RWPE1 (cell line): ENCODE results near the gene TMIE.

Source experiments
- CTCF ChIA-PET: fragments of 350-600 bp; sonication (Branson Sonifier 250); formaldehyde crosslinking; extraction: SDS; loops from one replicate; lab custom pipeline; 2021; lab: Yijun Ruan, JAX
- POLR2A ChIA-PET: fragments of 400-600 bp; formaldehyde crosslinking; extraction: SDS; loops from one replicate; lab custom pipeline; 2020; ENCODE audit warnings: antibody characterized with exemption; ENCODE audit not compliant: low non-redundant PET; lab: Yijun Ruan, JAX
- DNase-seq: peaks from one replicate; pipeline ENCODE4 v3.0.0; 2012; ENCODE audit warnings: low spot score
- H3K27ac ChIP-seq: fragments of 450-650 bp; 2 replicates; pipeline ENCODE4 v1.5.1; 2017
- TF ChIP-seq, protein P1 (sequence below): fragments of 450-650 bp; conservative IDR thresholded peaks from 2 replicates; pipeline ENCODE4 v1.5.1; 2017; ENCODE audit warnings: low read depth, mild to moderate bottlenecking

TMIE gene

DNA sequence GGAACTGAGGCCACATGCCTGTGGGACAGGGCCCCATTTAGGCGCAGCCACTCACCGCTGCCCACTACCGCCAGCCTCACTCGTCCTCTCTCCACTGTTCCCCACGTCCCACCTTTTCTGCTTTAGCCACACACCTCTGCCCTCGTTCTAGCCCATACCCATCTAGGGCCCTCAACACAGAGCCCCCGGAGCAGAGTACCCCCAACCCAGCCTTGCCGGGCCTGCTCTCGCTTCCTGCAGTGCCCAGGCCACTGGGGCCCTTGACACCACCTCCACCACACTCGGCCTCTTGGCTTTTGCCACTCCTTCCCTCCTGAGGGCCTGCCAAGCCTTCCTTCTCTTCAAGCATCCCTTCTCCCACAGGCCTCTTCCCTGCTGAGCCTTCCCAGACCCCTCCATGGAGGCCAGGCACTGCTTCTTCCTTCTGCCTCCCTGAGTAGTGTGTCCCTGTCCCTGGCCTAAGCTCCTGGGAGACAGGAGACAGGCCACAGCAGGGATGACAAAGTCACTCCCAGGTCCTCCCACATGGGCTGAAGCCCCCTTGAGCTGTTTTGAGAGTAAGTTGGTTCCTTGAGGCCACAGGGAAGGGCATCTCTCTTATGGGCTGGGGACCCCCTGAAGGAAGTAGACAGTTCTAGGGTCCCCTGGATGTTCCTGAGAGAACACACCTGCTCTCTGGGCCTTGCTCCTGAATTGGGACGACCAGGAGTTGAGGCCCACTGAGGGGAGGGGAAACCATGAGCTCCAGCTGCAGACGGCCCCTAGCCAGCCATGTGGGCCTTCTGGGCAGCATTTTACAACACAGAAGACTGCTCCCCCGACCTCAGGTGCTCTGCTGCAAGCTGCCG is 12.1 kb downstream of the TMIE start:
- DNase-seq: no peak
- POLR2A ChIA-PET: no interaction called here
- TF ChIP-seq, protein P1, sequence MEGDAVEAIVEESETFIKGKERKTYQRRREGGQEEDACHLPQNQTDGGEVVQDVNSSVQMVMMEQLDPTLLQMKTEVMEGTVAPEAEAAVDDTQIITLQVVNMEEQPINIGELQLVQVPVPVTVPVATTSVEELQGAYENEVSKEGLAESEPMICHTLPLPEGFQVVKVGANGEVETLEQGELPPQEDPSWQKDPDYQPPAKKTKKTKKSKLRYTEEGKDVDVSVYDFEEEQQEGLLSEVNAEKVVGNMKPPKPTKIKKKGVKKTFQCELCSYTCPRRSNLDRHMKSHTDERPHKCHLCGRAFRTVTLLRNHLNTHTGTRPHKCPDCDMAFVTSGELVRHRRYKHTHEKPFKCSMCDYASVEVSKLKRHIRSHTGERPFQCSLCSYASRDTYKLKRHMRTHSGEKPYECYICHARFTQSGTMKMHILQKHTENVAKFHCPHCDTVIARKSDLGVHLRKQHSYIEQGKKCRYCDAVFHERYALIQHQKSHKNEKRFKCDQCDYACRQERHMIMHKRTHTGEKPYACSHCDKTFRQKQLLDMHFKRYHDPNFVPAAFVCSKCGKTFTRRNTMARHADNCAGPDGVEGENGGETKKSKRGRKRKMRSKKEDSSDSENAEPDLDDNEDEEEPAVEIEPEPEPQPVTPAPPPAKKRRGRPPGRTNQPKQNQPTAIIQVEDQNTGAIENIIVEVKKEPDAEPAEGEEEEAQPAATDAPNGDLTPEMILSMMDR: no peak
- H3K27ac ChIP-seq: no peak overlapping the region
- CTCF ChIA-PET: no interaction called here

- CTCF ChIA-PET: no interaction called here
- H3K27ac ChIP-seq: no peak overlapping the region
- no peak for DNase-seq
- TF ChIP-seq, protein P1: no peak
- POLR2A ChIA-PET: no interaction called here
Measured at GRCh38 chr3:46713898-46714552, 12.8 kb downstream of the TMIE start.

DNA sequence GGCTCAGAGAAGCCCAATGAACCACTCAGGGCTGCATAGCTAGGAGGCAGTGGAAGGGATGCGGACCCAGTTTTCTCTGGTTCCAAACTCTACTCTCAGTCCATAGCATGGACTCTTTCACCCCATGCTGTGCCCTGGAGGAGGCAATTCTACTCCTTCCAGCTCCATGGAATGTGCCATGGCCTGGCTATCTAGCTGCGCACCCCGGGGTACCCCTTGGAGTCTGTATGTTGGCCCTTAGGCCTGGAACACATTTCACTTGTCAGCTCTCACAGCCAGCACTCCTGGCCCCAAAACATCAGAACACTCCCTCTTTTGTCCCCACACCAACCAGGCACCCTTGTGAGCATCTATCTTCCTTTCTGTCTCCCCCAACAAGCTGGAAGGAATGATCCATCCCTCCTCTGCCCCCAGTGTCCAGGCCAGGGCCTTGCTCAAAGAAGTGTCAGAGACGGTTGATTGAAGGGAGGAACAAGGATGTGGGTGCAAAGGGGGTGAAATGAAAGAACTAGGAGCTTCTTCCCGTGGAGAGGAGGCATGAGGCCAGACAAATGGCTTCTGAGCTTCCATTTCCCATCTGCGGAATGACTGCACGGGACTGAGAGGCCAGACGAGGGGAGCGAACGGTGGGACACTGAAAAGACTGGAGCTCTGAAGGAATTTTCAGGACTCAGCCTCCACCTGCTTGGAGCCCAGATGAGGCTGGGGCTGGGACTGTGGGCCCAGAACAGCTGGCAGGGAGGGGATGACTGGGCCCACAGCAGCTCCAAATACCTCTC is 13.7 kb downstream of the TMIE start:
- ChIA-PET CTCF (no interaction called here), POLR2A (no interaction called here)

DNA sequence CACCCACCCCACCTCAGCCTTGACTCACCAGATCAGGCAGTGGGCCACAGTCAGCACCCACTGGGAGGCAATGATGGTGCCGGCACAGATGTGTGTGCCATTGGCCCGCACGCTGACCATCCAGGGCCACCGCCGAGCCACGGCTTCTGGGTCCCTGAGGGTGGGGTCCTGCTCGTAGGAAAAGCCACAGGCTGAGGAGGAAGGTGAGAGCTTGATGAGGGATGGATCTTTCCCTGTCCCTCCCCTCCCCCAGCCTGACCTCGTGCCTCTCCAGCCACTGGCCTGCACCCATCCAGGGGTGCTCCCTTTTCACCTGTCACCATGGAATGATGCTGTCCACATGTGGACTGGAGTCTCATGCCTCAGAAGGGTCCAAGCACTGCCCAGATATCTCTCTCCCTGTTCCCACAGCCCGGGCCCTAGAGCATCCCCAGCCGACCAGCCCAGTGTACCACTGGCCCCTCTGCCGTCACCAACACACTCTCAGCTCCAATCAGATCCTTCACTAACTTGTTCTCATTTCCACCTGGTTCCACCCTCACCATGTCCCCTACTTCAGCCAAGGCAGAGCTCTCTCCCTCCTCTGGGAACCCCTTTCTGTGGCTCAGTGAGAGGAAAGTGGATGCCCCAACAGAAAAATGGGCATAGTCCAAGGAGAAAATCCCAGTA is 14.4 kb downstream of the TMIE start:
- H3K27ac ChIP-seq: no peak overlapping the region
- CTCF ChIA-PET: no interaction called here
- DNase-seq: no peak
- POLR2A ChIA-PET: no interaction called here
- TF ChIP-seq, protein P1: no peak

More for the DNA sequence above, 13.7 kb downstream of the TMIE start:
- no peak for DNase-seq
- TF ChIP-seq, protein P1: no peak
- H3K27ac ChIP-seq: no peak overlapping the region

DNA sequence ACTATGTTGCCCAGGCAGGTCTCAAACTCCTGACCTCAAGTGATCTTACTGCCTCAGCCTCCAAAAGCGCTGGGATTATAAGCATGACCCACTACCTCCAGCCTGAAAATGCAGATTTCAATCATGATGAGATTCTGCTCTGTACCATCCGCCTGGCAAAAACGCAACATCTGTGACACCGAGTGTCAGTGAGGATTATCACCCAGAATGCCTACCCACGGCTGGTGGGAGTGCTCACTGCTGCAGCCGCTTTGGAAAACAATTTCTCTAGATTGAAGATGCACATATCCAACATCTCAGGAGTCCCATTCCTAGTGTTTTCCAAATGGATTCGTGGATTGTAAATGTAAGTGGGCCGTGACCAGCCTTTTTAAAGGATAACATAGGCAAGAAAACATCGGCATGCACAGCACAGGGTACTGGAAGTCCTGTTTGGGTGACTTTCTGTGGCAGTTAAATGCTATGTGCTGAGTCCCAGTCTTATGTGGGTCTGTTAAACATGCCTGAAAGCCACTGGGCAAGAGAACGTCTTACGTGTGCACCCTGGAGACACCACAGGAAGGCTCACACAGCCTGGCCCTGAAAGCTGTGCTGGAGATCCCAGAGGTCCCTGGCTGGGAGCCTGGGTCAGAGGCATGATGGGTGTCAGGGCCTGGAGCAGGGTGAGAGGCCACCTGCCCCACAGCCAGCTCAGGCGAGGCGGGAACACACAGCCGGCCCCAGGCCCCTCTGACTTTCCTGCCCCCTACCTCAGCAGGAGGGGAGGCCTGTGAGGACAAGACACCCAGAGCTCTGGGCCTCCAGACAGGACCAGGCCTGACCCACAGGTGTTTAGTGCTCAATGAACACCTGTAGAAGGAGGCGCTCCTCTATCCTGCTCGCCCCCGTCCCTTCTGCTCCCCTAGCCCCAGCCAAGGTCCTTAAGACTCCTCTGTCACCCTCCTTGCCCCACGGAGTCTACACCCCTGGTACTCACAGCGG is 15.6 kb downstream of the TMIE start:
- ChIA-PET POLR2A (no interaction called here), CTCF (interaction anchor here (0.5 to 0.6 kb wide), 2 partner anchors 55 to 178 kb away, joined by 3 to 4 read pairs; no protein-coding TSS in a partner anchor)
- no peak overlapping the region for H3K27ac ChIP-seq
- DNase-seq: no peak
- TF ChIP-seq, protein P1: no peak
